Subcutaneous abdominal adipose tissue (tissue), 5 donors: ENCODE measurements around the gene RASA3.

Experiments
- H3K27ac ChIP-seq: one replicate; pipeline ENCODE4 v1.7.0; 2013; ENCODE audit warnings: low read depth, mild to moderate bottlenecking, inconsistent platforms, low read length, moderate library complexity
- H3K27me3 ChIP-seq, 5 donors: one replicate each; pipeline ENCODE4 v1.7.0; 2013; ENCODE audit warnings: low read length in 5 of 5, inconsistent platforms in 1 of 5; ENCODE audit not compliant: control insufficient read depth in 5 of 5, insufficient read depth in 4 of 5
- H3K36me3 ChIP-seq, 5 donors: one replicate each; pipeline ENCODE4 v1.7.0; 2013; ENCODE audit warnings: low read length in 5 of 5; ENCODE audit not compliant: control insufficient read depth in 5 of 5, insufficient read depth in 5 of 5
- H3K4me1 ChIP-seq, 5 donors: one replicate each; pipeline ENCODE4 v1.7.0; 2013; ENCODE audit warnings: low read length in 5 of 5, mild to moderate bottlenecking in 3 of 5, moderate library complexity in 1 of 5; ENCODE audit not compliant: control insufficient read depth in 5 of 5, insufficient read depth in 5 of 5
- H3K4me3 ChIP-seq, 5 donors: one replicate each; pipeline ENCODE4 v1.7.0; 2013; ENCODE audit warnings: low read length in 5 of 5, low read depth in 1 of 5
- H3K9ac ChIP-seq, 5 donors: one replicate each; pipeline ENCODE4 v1.7.0; 2013; ENCODE audit warnings: low read length in 5 of 5, mild to moderate bottlenecking in 4 of 5, moderate library complexity in 3 of 5
- H3K9me3 ChIP-seq, 5 donors: one replicate each; pipeline ENCODE4 v1.7.0; 2013; ENCODE audit warnings: low read length in 5 of 5; ENCODE audit not compliant: control insufficient read depth in 5 of 5
- donor health status: healthy.
- donor health status: healthy.
- donor health status: healthy.
- donor health status: healthy.
- donor health status: healthy.

The RASA3 gene

GRCh38 chr13:113953561-113953960, 178.9 kb downstream of the RASA3 start:
- peaks cover 0 to 22% (median 18%) of the 10 kb centered on the region in 5 donors for H3K4me1 ChIP-seq
- peaks cover 0 to 21% (median 11%) of the 10 kb centered on the region in 5 donors for H3K36me3 ChIP-seq
- peaks cover 0 to 3% (median 0%) of the 10 kb centered on the region in 5 donors for H3K9me3 ChIP-seq
- H3K27me3 ChIP-seq = no peaks in the 10 kb centered on the region
- no peak overlapping the region for H3K27ac ChIP-seq
- H3K9ac ChIP-seq = no peak overlapping the region
- H3K4me3 ChIP-seq = no peak overlapping the region

- Histone ChIP-seq H3K9me3 (peaks cover 0 to 3% (median 0%) of the 10 kb centered on the region in 5 donors), H3K36me3 (peaks cover 0 to 21% (median 11%) of the 10 kb centered on the region in 5 donors), H3K27ac (no peak overlapping the region), H3K27me3 (no peaks in the 10 kb centered on the region), H3K9ac (no peak overlapping the region), H3K4me1 (peaks cover 0 to 27% (median 23%) of the 10 kb centered on the region in 5 donors), H3K4me3 (no peak overlapping the region)
Measured at GRCh38 chr13:113952983-113953520, 179.4 kb downstream of the RASA3 start.

GRCh38 chr13:113952151-113952982, 180.1 kb downstream of the RASA3 start:
- peaks cover 0 to 3% (median 0%) of the 10 kb centered on the region in 5 donors for H3K9me3 ChIP-seq
- H3K27ac ChIP-seq = no peak overlapping the region
- H3K4me1 ChIP-seq = peaks cover 0 to 34% (median 29%) of the 10 kb centered on the region in 5 donors
- H3K4me3 ChIP-seq = no peak overlapping the region
- H3K36me3 ChIP-seq = peaks cover 0 to 21% (median 11%) of the 10 kb centered on the region in 5 donors
- no peak overlapping the region for H3K9ac ChIP-seq
- no peaks in the 10 kb centered on the region for H3K27me3 ChIP-seq

GRCh38 chr13:113951246-113951999, 181.0 kb downstream of the RASA3 start:
- Histone ChIP-seq H3K9me3 (peaks cover 0 to 3% (median 0%) of the 10 kb centered on the region in 5 donors), H3K27ac (no peak overlapping the region), H3K9ac (peak overlapping the region in 1 of 5 donors; percentile 35), H3K36me3 (peaks cover 0 to 21% (median 11%) of the 10 kb centered on the region in 5 donors), H3K4me3 (peak overlapping the region in 4 of 5 donors; percentile 17 to 36 (median 22)), H3K27me3 (no peaks in the 10 kb centered on the region), H3K4me1 (peaks cover 0 to 39% (median 36%) of the 10 kb centered on the region in 5 donors)

GRCh38 chr13:113950451-113951245, 181.8 kb downstream of the RASA3 start:
- peak overlapping the region in 3 of 5 donors; percentile 8 to 22 (median 22) for H3K4me3 ChIP-seq

GRCh38 chr13:113949546-113949945, 182.9 kb downstream of the RASA3 start:
- H3K27me3 ChIP-seq = no peaks in the 10 kb centered on the region
- no peaks in the 10 kb centered on the region for H3K9me3 ChIP-seq
- no peak overlapping the region for H3K4me3 ChIP-seq
- H3K4me1 ChIP-seq = peaks cover 0 to 39% (median 36%) of the 10 kb centered on the region in 5 donors
- no peak overlapping the region for H3K9ac ChIP-seq
- no peak overlapping the region for H3K27ac ChIP-seq
- peaks cover 0 to 5% (median 4%) of the 10 kb centered on the region in 5 donors for H3K36me3 ChIP-seq

More at GRCh38 chr13:113950451-113951245, 181.8 kb downstream of the RASA3 start:
- H3K36me3 ChIP-seq = peaks cover 0 to 16% (median 11%) of the 10 kb centered on the region in 5 donors
- H3K9ac ChIP-seq = peak overlapping the region in 2 of 5 donors; percentile 6 to 35
- H3K27me3 ChIP-seq = no peaks in the 10 kb centered on the region
- H3K27ac ChIP-seq = no peak overlapping the region
- H3K4me1 ChIP-seq = peaks cover 0 to 39% (median 36%) of the 10 kb centered on the region in 5 donors
- H3K9me3 ChIP-seq = peaks cover 0 to 1% (median 0%) of the 10 kb centered on the region in 5 donors

GRCh38 chr13:113948034-113948742, 184.2 kb downstream of the RASA3 start:
- H3K36me3 ChIP-seq = no peaks in the 10 kb centered on the region
- H3K4me3 ChIP-seq = no peak overlapping the region
- H3K27me3 ChIP-seq = peaks cover 0 to 3% (median 0%) of the 10 kb centered on the region in 5 donors
- H3K9ac ChIP-seq = peak overlapping the region in 1 of 5 donors; percentile 5
- no peak overlapping the region for H3K27ac ChIP-seq
- peaks cover 0 to 39% (median 34%) of the 10 kb centered on the region in 5 donors for H3K4me1 ChIP-seq
- H3K9me3 ChIP-seq = no peaks in the 10 kb centered on the region

GRCh38 chr13:113947311-113948033, 185.0 kb downstream of the RASA3 start:
- peak overlapping the region in 2 of 5 donors; percentile 5 to 44 for H3K9ac ChIP-seq
- peaks cover 0 to 6% (median 0%) of the 10 kb centered on the region in 5 donors for H3K27me3 ChIP-seq
- H3K4me3 ChIP-seq = no peak overlapping the region
- H3K9me3 ChIP-seq = no peaks in the 10 kb centered on the region
- no peak overlapping the region for H3K27ac ChIP-seq
- no peaks in the 10 kb centered on the region for H3K36me3 ChIP-seq
- peaks cover 0 to 39% (median 31%) of the 10 kb centered on the region in 5 donors for H3K4me1 ChIP-seq
